ENCODE results near the gene CTNNBL1.

The CTNNBL1 gene

GRCh38 chr20:37890643-37891042, 196.8 kb downstream of the CTNNBL1 start:
- H3K27me3 ChIP-seq (ENCODE audit: insufficient read depth, insufficient read length) = no peaks in the 10 kb centered on the region

GRCh38 chr20:37892001-37892400, 198.2 kb downstream of the CTNNBL1 start:
- H3K9ac ChIP-seq (ENCODE audit: insufficient read length, low read depth) = no peak overlapping the region
- H3K27me3 ChIP-seq (ENCODE audit: insufficient read depth, insufficient read length) = no peaks in the 10 kb centered on the region
- TF ChIP-seq YY1 (IDR thresholded peaks at IDR 0.05; ENCODE audit: insufficient read depth, insufficient read length) = no peak
- no peak for TF ChIP-seq ZNF274 (IDR thresholded peaks at IDR 0.05; ENCODE audit: low read depth, low read length)
- no peak for TF ChIP-seq SUZ12 (IDR thresholded peaks at IDR 0.05; ENCODE audit: extremely low read depth, insufficient read depth, insufficient read length)
- no peaks in the 10 kb centered on the region for H3K9me3 ChIP-seq (ENCODE audit: insufficient read depth, low read length)
- DNase-seq (ENCODE audit: low read depth, low spot score) = no peak
- no peaks in the 10 kb centered on the region for H3K36me3 ChIP-seq (ENCODE audit: insufficient read depth, insufficient read length, low read length)
- H3K4me3 ChIP-seq (ENCODE audit: insufficient read length, low read depth) = no peak overlapping the region
- peaks cover 7% of the 10 kb centered on the region for H3K4me1 ChIP-seq (ENCODE audit: insufficient read depth, insufficient read length)

More at GRCh38 chr20:37890643-37891042, 196.8 kb downstream of the CTNNBL1 start:
- TF ChIP-seq SUZ12 (IDR thresholded peaks at IDR 0.05; ENCODE audit: extremely low read depth, insufficient read depth, insufficient read length) = no peak
- no peak for TF ChIP-seq ZNF274 (IDR thresholded peaks at IDR 0.05; ENCODE audit: low read depth, low read length)
- H3K36me3 ChIP-seq (ENCODE audit: insufficient read depth, insufficient read length, low read length) = no peaks in the 10 kb centered on the region
- DNase-seq (ENCODE audit: low read depth, low spot score) = no peak
- H3K4me3 ChIP-seq (ENCODE audit: insufficient read length, low read depth) = no peak overlapping the region
- no peaks in the 10 kb centered on the region for H3K9me3 ChIP-seq (ENCODE audit: insufficient read depth, low read length)
- peaks cover 5% of the 10 kb centered on the region for H3K4me1 ChIP-seq (ENCODE audit: insufficient read depth, insufficient read length)
- no peak overlapping the region for H3K9ac ChIP-seq (ENCODE audit: insufficient read length, low read depth)

GRCh38 chr20:37893566-37894241, 199.9 kb downstream of the CTNNBL1 start:
- TF ChIP-seq ZNF274 (IDR thresholded peaks at IDR 0.05; ENCODE audit: low read depth, low read length) (no peak), YY1 (IDR thresholded peaks at IDR 0.05; ENCODE audit: insufficient read depth, insufficient read length) (no peak), SUZ12 (IDR thresholded peaks at IDR 0.05; ENCODE audit: extremely low read depth, insufficient read depth, insufficient read length) (no peak)

GRCh38 chr20:37894454-37894853, 200.6 kb downstream of the CTNNBL1 start:
- DNase-seq (ENCODE audit: low read depth, low spot score) = no peak
- Histone ChIP-seq H3K9me3 (ENCODE audit: insufficient read depth, low read length) (no peaks in the 10 kb centered on the region), H3K36me3 (ENCODE audit: insufficient read depth, insufficient read length, low read length) (no peaks in the 10 kb centered on the region), H3K9ac (ENCODE audit: insufficient read length, low read depth) (no peak overlapping the region), H3K4me1 (ENCODE audit: insufficient read depth, insufficient read length) (peaks cover 7% of the 10 kb centered on the region), H3K4me3 (ENCODE audit: insufficient read length, low read depth) (no peak overlapping the region), H3K27me3 (ENCODE audit: insufficient read depth, insufficient read length) (no peaks in the 10 kb centered on the region)
- no peak for TF ChIP-seq SUZ12 (IDR thresholded peaks at IDR 0.05; ENCODE audit: extremely low read depth, insufficient read depth, insufficient read length)
- no peak for TF ChIP-seq YY1 (IDR thresholded peaks at IDR 0.05; ENCODE audit: insufficient read depth, insufficient read length)
- no peak for TF ChIP-seq ZNF274 (IDR thresholded peaks at IDR 0.05; ENCODE audit: low read depth, low read length)

More at GRCh38 chr20:37893566-37894241, 199.9 kb downstream of the CTNNBL1 start:
- H3K9me3 ChIP-seq (ENCODE audit: insufficient read depth, low read length) = no peaks in the 10 kb centered on the region
- H3K36me3 ChIP-seq (ENCODE audit: insufficient read depth, insufficient read length, low read length) = no peaks in the 10 kb centered on the region
- H3K4me3 ChIP-seq (ENCODE audit: insufficient read length, low read depth) = no peak overlapping the region
- no peaks in the 10 kb centered on the region for H3K27me3 ChIP-seq (ENCODE audit: insufficient read depth, insufficient read length)
- peaks cover 7% of the 10 kb centered on the region for H3K4me1 ChIP-seq (ENCODE audit: insufficient read depth, insufficient read length)
- no peak for DNase-seq (ENCODE audit: low read depth, low spot score)
- no peak overlapping the region for H3K9ac ChIP-seq (ENCODE audit: insufficient read length, low read depth)

- Histone ChIP-seq H3K36me3 (ENCODE audit: insufficient read depth, insufficient read length, low read length) (no peaks in the 10 kb centered on the region), H3K4me3 (ENCODE audit: insufficient read length, low read depth) (no peak overlapping the region), H3K4me1 (ENCODE audit: insufficient read depth, insufficient read length) (peaks cover 7% of the 10 kb centered on the region), H3K9ac (ENCODE audit: insufficient read length, low read depth) (no peak overlapping the region), H3K27me3 (ENCODE audit: insufficient read depth, insufficient read length) (no peaks in the 10 kb centered on the region), H3K9me3 (ENCODE audit: insufficient read depth, low read length) (no peaks in the 10 kb centered on the region)
- TF ChIP-seq SUZ12 (IDR thresholded peaks at IDR 0.05; ENCODE audit: extremely low read depth, insufficient read depth, insufficient read length) (no peak), ZNF274 (IDR thresholded peaks at IDR 0.05; ENCODE audit: low read depth, low read length) (no peak), YY1 (IDR thresholded peaks at IDR 0.05; ENCODE audit: insufficient read depth, insufficient read length) (no peak)
- no peak for DNase-seq (ENCODE audit: low read depth, low spot score)
Observed at GRCh38 chr20:37895166-37895565, 201.3 kb downstream of the CTNNBL1 start.

- Histone ChIP-seq H3K9ac (ENCODE audit: insufficient read length, low read depth) (no peak overlapping the region), H3K36me3 (ENCODE audit: insufficient read depth, insufficient read length, low read length) (no peaks in the 10 kb centered on the region), H3K4me1 (ENCODE audit: insufficient read depth, insufficient read length) (peaks cover 7% of the 10 kb centered on the region), H3K4me3 (ENCODE audit: insufficient read length, low read depth) (no peak overlapping the region), H3K9me3 (ENCODE audit: insufficient read depth, low read length) (no peaks in the 10 kb centered on the region), H3K27me3 (ENCODE audit: insufficient read depth, insufficient read length) (peaks cover under 1% of the 10 kb centered on the region)
- TF ChIP-seq SUZ12 (IDR thresholded peaks at IDR 0.05; ENCODE audit: extremely low read depth, insufficient read depth, insufficient read length) = no peak
- no peak for DNase-seq (ENCODE audit: low read depth, low spot score)
Observed at GRCh38 chr20:37896932-37897548, 203.2 kb downstream of the CTNNBL1 start.

GRCh38 chr20:37898233-37899104, 204.6 kb downstream of the CTNNBL1 start:
- Histone ChIP-seq H3K4me1 (ENCODE audit: insufficient read depth, insufficient read length) (peaks cover 7% of the 10 kb centered on the region), H3K9ac (ENCODE audit: insufficient read length, low read depth) (no peak overlapping the region), H3K27me3 (ENCODE audit: insufficient read depth, insufficient read length) (peaks cover 11% of the 10 kb centered on the region), H3K4me3 (ENCODE audit: insufficient read length, low read depth) (no peak overlapping the region), H3K9me3 (ENCODE audit: insufficient read depth, low read length) (no peaks in the 10 kb centered on the region), H3K36me3 (ENCODE audit: insufficient read depth, insufficient read length, low read length) (no peaks in the 10 kb centered on the region)
- TF ChIP-seq SUZ12 (IDR thresholded peaks at IDR 0.05; ENCODE audit: extremely low read depth, insufficient read depth, insufficient read length) (no peak), ZNF274 (IDR thresholded peaks at IDR 0.05; ENCODE audit: low read depth, low read length) (no peak), YY1 (IDR thresholded peaks at IDR 0.05; ENCODE audit: insufficient read depth, insufficient read length) (no peak)
- no peak for DNase-seq (ENCODE audit: low read depth, low spot score)

All from NT2/D1 (cell line).